Fibroblast of pulmonary artery (primary cell): Measurements from ENCODE around the gene SSUH2.
A peak's percentile ranks its signal among the peaks of the same experiment; 100 is the strongest.

Experiments
- DNase-seq: peaks from one replicate; pipeline ENCODE4 v3.0.0-alpha.2; 2010; ENCODE audit warnings: low read depth
- H3K4me3 ChIP-seq: replicated peaks from 2 replicates; pipeline ENCODE4 v1.5.1; 2011; ENCODE audit warnings: low read depth, mild to moderate bottlenecking, control low read depth, low read length, moderate library complexity
- TF ChIP-seq, protein P1 (sequence below): IDR thresholded peaks from 2 replicates; pipeline ENCODE4 v1.5.1; 2011; ENCODE audit warnings: mild to moderate bottlenecking, control low read depth, low read length, inconsistent platforms; ENCODE audit errors: missing control alignments

Gene SSUH2

DNA sequence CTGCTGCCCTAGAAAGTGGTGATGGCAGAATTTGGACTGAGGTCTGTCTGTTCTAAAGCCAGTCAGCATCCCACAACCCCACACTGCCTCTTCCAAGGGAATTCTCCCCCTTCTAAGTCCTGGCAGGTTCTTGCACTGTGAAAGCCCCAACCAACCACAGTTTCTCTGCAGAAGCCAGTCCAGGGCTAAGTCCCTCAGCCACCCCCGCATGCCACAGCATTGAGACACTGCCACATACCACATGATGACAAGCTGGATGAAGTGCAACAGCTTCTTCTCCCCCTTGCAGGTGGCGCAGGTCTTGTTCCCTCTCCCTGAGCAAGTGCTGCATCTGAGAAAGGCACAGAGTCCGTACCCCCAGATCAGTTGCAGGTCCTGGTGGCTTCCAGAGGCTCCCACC is 18.6 kb downstream of the SSUH2 start:
- peak; percentile 40 for DNase-seq
- no peak overlapping the region for H3K4me3 ChIP-seq
- TF ChIP-seq, protein P1, sequence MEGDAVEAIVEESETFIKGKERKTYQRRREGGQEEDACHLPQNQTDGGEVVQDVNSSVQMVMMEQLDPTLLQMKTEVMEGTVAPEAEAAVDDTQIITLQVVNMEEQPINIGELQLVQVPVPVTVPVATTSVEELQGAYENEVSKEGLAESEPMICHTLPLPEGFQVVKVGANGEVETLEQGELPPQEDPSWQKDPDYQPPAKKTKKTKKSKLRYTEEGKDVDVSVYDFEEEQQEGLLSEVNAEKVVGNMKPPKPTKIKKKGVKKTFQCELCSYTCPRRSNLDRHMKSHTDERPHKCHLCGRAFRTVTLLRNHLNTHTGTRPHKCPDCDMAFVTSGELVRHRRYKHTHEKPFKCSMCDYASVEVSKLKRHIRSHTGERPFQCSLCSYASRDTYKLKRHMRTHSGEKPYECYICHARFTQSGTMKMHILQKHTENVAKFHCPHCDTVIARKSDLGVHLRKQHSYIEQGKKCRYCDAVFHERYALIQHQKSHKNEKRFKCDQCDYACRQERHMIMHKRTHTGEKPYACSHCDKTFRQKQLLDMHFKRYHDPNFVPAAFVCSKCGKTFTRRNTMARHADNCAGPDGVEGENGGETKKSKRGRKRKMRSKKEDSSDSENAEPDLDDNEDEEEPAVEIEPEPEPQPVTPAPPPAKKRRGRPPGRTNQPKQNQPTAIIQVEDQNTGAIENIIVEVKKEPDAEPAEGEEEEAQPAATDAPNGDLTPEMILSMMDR, result no peak

GRCh38 chr3:8624612-8625011 is 20.0 kb downstream of the SSUH2 start:
- DNase-seq, result no peak
- H3K4me3 ChIP-seq, result no peak overlapping the region
- TF ChIP-seq, protein P1, result no peak

DNA sequence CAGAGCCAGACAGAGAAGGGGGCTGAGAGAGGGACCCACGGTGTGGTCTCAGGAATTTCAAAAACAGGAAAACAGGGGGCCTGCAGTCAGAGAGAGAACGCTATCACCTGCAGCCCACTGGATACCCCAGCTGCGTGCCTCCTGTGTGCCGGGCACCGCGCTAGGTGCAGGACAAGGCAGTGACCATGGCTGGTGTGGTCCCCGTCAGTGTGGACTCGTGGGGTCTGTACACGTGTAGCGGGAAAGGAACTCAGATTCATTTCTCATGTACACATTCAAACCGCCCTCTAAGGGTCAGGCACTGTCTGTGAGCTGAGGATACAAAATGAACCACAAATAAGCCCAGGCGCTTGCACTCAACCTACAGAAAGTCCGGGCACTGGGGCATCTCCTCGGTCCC is 20.9 kb downstream of the SSUH2 start:
- no peak for DNase-seq
- TF ChIP-seq, protein P1, result no peak
- no peak overlapping the region for H3K4me3 ChIP-seq

DNA sequence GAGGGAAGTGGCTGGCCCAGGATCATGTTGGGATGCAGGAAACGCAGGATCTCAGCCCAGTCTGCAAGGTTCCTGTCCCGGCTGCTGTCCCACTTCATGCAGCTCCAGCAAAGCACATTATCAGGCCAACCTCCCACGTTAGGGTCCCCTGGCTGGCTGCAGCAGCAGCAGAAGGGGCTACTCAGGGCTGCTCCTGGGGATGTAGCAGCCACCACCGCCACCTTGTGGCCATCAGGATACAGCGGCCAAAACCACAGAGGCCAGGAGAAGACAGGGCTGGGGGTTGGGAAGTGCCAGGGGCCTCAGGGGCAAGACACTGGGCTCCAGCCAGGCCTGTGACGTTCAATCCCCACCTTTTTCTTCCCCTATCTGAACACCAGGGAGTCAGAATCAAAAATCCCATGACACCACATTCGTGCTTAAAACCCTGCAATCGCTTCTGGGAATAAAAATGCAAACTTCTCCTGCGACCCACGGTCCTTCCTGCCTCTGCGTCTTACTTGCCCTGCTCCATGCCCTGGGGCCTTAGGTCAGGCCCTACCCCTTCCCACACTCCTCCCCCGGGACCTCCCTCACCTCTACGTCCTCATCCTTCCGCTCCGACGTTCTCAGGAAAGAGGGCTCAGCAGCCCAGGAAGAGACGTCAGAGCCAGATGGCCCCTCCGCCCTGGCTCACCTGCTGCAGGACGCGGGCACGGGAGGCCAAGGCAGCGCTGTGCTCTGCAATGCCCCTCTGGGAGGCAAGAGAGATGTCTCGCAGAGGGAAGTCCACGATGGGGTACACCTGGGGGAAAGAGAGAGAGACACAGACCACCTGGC is 21.5 kb downstream of the SSUH2 start:
- TF ChIP-seq, protein P1, result peak; percentile 94
- peak; percentile 72 for DNase-seq
- no peak overlapping the region for H3K4me3 ChIP-seq

- H3K4me3 ChIP-seq, result no peak overlapping the region
- peak; percentile 89 for DNase-seq
- TF ChIP-seq, protein P1, result no peak
Observed at GRCh38 chr3:8621872-8622271, 22.7 kb downstream of the SSUH2 start.

GRCh38 chr3:8621141-8621540 is 23.5 kb downstream of the SSUH2 start:
- no peak overlapping the region for H3K4me3 ChIP-seq
- no peak for DNase-seq
- TF ChIP-seq, protein P1, result no peak

DNA sequence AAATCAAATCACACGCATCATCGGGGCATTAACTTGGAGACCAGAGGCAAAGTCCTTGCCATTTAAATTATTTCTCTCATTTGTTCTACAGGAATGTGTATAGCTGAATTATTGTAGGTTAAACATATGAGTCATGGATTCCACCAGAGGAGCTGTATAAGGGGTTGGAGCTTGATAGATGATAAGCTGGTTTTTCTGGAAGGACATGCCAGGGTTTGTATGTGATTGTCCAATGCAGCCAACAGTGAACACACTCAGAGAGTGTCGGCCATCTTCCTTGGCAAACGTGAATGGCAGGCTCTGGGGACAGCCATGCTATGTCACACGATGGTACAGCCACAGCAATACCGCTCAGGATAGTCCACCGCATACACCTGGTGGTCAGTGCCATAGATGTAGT is 25.1 kb downstream of the SSUH2 start:
- no peak overlapping the region for H3K4me3 ChIP-seq
- peak; percentile 45 for DNase-seq
- TF ChIP-seq, protein P1, result no peak
